ENCODE data around the gene ZNF722.
"Not testable (repeated sequence)": the region's sequence is repeated elsewhere in the genome, so short reads cannot be mapped to it uniquely, and the experiment has no call there.

Gene ZNF722

DNA sequence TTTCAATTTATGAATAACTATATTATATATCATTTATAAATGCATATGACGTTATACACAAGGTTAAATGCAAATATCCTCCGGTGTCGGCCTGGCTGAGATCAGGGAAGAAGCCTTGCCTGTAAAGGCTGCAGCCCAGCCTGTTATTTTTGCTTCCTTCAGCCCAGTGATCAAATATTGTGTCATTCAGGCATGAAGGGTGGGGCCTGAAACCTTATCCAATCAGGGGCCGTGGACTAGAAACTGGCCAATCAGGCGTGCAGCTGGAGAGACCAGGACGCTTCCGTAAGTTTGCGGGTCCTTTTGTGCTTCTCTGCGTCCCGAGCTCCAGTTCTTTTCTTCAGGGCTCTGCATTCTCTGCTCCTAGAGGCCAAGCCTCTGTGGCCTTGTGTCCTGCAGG is at the start of gene ZNF722:
ZNF722 (plus strand) TSS at position 301 of the 400 bp plus-strand sequence. CDS start 113 bp downstream, outside the sequence.
- no peak for FAIRE-seq

DNA sequence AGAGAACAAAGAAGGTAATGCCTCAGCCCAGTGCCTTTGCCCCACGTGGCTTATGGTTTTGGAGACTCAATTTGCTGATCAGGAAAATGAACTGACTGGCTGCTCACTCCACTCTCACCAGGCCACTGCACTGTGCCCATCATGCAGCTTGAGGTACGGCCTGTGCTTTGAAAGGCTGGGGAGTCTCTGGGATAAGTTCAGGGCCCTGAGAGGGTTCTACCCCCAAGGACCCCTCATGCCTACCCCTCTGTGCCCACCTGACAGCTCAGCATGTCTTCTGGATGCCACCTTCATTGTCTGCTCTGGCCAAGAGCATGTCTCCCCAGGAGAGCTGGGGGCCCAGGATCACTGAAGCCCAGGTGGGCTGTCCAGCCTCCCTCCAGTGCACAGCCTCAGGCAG is 45.5 kb upstream of the ZNF722 start:
- FAIRE-seq: no peak

DNA sequence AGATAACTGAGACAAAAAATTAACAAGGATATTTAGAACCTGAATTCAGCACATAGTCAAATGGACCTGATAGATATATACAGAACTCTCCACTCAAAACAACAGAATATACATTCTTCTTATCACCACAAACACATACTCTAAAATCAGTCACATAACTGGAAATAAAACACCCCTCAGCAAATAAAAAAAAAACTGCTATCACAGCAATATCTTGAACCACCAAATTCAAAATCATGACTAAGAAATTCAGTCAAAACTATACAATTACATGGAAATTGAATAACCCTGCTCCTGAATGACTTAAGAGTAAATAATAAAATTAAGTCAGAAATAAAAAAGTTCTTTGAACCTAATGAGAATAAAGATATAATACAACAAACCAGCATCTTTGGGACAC is 30.0 kb upstream of the ZNF722 start:
- no peak for FAIRE-seq

- not testable (repeated sequence) for FAIRE-seq
Observed at GRCh38 chr7:64015496-64015895, 16.8 kb downstream of the ZNF722 start.

GRCh38 chr7:64035388-64035787 is 36.7 kb downstream of the ZNF722 start:
- no peak for FAIRE-seq

DNA sequence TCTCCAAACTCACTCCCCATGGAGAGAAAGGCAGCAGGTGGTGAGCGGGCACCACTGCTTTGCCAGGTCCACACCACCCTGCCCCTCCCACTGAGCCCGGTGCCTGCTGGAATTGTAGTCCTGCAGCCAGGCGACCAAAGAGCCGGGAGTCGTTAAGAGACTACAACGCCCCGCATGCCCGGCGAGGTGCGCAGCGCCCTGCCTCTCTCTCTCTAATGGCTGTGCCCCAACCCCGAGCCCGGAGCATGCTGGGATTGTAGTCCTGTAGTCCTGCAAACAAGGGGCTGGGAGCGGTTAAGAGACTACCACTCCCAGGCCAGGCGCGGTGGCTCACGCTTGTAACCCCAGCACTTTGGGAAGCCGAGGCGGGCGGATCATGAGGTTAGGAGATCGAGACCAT is 38.4 kb downstream of the ZNF722 start:
- FAIRE-seq: no peak

- no peak for FAIRE-seq
Observed at GRCh38 chr7:64045301-64046040, 46.8 kb downstream of the ZNF722 start, which contains the start of gene ZNF727. ZNF727 (plus strand) TSS chr7:64045434; CDS start chr7:64045622, 188 bp downstream.

DNA sequence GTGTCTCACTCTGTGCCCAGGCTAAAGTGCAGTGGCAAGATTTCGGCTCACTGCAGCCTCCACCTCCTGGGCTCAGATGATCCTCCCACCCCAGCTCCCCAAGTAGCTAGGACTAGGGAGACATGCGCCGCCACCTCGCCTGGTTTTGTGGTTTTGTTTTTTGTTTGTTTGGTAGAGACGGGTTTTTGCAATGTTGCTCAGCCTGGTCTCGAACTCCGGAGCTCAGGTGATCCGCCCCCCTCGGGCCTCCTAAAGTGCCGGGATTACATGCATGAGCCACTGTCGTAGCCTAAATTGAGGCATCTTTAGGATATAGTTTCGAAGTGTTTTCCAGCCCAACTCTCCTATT is 47.4 kb downstream of the ZNF722 start:
- FAIRE-seq: no peak

All from colon (tissue), 2 donors.